Prostate gland (tissue), 2 donors: ENCODE data around the gene SMARCD1.

Experiments used
- POLR2AphosphoS5 ChIP-seq: sonication (generic); formaldehyde crosslinking; IDR thresholded peaks from one replicate; pipeline ENCODE4 v1.6.1; 2017; ENCODE audit warnings: antibody characterized with exemption
- TF ChIP-seq, protein P1 (sequence below), 4 experiments: fragments of 200-600 bp in 2 of 4; fragments of 450-650 bp in 2 of 4; sonication (generic) in 2 of 4; IDR thresholded peaks; 1 replicate in 3 of 4; 2 replicates in 1 of 4; pipeline ENCODE4 v1.5.1; 2016 to 2019; ENCODE audit warnings: antibody characterized with exemption in 4 of 4, mild to moderate bottlenecking in 2 of 4, moderate library complexity in 2 of 4

DNA sequence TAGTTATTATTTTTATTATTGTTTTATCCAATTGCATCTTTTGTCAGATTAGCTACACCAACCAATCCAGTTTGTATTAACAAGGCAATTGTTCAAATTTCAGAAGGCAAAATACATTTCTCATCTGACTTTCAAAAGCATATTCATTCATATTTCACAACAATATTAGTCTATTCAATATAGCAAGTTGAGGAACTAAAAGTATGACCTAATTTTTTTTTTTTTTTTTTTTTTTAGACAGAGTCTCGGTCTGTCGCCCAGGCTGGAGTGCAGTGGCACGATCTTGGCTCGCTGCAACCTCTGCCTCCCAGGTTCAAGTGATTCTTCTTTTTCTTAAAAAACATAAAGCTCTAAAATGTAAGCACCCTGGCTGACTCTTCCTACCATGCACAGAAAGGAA lies 44.1 kb downstream of the SMARCD1 start:
- TF ChIP-seq POLR2AphosphoS5, result no peak
- TF ChIP-seq, protein P1, sequence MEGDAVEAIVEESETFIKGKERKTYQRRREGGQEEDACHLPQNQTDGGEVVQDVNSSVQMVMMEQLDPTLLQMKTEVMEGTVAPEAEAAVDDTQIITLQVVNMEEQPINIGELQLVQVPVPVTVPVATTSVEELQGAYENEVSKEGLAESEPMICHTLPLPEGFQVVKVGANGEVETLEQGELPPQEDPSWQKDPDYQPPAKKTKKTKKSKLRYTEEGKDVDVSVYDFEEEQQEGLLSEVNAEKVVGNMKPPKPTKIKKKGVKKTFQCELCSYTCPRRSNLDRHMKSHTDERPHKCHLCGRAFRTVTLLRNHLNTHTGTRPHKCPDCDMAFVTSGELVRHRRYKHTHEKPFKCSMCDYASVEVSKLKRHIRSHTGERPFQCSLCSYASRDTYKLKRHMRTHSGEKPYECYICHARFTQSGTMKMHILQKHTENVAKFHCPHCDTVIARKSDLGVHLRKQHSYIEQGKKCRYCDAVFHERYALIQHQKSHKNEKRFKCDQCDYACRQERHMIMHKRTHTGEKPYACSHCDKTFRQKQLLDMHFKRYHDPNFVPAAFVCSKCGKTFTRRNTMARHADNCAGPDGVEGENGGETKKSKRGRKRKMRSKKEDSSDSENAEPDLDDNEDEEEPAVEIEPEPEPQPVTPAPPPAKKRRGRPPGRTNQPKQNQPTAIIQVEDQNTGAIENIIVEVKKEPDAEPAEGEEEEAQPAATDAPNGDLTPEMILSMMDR (IDR thresholded peaks at IDR 0.05), result no peak
